Measurements from ENCODE around the gene PCNX2.
"Not testable (repeated sequence)": the region's sequence is repeated elsewhere in the genome, so short reads cannot be mapped to it uniquely, and the experiment has no call there.

Gene PCNX2

GRCh38 chr1:233089251-233089650 is 206.3 kb downstream of the PCNX2 start:
- no peak for TF ChIP-seq YY1 (IDR thresholded peaks at IDR 0.05; ENCODE audit: insufficient read depth, insufficient read length)
- Histone ChIP-seq H3K27me3 (ENCODE audit: insufficient read depth, insufficient read length) (no peaks in the 10 kb centered on the region), H3K4me3 (ENCODE audit: insufficient read length, low read depth) (no peak overlapping the region), H3K9ac (ENCODE audit: insufficient read length, low read depth) (no peak overlapping the region), H3K36me3 (ENCODE audit: insufficient read depth, insufficient read length, low read length) (peaks cover 11% of the 10 kb centered on the region), H3K9me3 (ENCODE audit: insufficient read depth, low read length) (no peaks in the 10 kb centered on the region), H3K4me1 (ENCODE audit: insufficient read depth, insufficient read length) (no peaks in the 10 kb centered on the region)
- no peak for DNase-seq (ENCODE audit: low read depth, low spot score)

GRCh38 chr1:233088613-233089012 is 206.9 kb downstream of the PCNX2 start:
- H3K4me3 ChIP-seq (ENCODE audit: insufficient read length, low read depth): no peak overlapping the region
- no peaks in the 10 kb centered on the region for H3K9me3 ChIP-seq (ENCODE audit: insufficient read depth, low read length)
- H3K36me3 ChIP-seq (ENCODE audit: insufficient read depth, insufficient read length, low read length): peaks cover 11% of the 10 kb centered on the region
- H3K9ac ChIP-seq (ENCODE audit: insufficient read length, low read depth): no peak overlapping the region
- TF ChIP-seq SUZ12 (IDR thresholded peaks at IDR 0.05; ENCODE audit: extremely low read depth, insufficient read depth, insufficient read length) (no peak), ZNF274 (IDR thresholded peaks at IDR 0.05; ENCODE audit: low read depth, low read length) (no peak), YY1 (IDR thresholded peaks at IDR 0.05; ENCODE audit: insufficient read depth, insufficient read length) (no peak)
- no peak for DNase-seq (ENCODE audit: low read depth, low spot score)
- H3K27me3 ChIP-seq (ENCODE audit: insufficient read depth, insufficient read length): no peaks in the 10 kb centered on the region
- H3K4me1 ChIP-seq (ENCODE audit: insufficient read depth, insufficient read length): no peaks in the 10 kb centered on the region

DNA sequence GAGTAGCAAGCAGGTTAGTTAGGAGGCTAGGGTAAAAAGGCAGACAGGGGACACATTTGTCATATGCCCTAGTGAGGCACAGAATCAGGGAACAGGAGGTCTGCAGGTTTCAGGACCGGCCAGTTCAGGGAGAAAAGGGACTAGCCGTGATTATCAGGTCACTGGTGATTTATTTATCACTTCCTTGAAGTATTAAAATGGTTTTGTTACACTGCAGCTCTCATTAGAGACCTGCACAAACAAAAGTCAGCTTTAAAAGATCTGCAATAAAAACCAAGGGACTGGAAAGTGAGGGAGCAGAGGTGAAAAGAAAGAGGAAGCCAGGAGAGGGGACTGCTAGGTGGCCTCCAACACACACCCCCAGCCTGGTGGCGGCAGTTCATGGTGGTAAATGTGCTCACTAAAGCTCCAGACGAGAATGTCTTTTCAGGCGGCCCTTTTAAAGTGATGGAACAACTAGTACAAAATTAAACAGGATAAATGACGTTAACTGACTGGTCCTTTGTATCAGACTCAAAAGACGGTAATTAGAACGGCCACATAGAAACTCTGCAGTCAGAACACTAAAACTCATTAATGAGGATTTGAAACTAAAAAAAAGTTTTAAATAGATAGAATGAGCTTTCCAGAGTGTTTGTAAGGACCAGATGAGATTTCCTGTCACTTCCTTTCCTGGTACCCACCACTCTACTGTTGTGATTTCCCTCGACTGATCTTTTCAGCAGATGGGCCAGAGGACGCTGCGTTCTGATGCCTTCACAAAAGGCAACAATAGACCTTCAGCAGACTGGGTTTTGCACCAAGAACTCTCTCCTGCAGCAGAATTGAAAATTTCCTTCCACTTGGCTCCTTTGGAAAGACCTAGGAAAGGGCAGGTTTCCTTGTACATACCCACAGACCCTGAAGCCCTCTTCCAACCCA is 208.3 kb downstream of the PCNX2 start:
- Histone ChIP-seq H3K36me3 (ENCODE audit: insufficient read depth, insufficient read length, low read length) (peaks cover 11% of the 10 kb centered on the region), H3K4me1 (ENCODE audit: insufficient read depth, insufficient read length) (no peaks in the 10 kb centered on the region), H3K9ac (ENCODE audit: insufficient read length, low read depth) (no peak overlapping the region), H3K9me3 (ENCODE audit: insufficient read depth, low read length) (no peaks in the 10 kb centered on the region), H3K27me3 (ENCODE audit: insufficient read depth, insufficient read length) (no peaks in the 10 kb centered on the region), H3K4me3 (ENCODE audit: insufficient read length, low read depth) (no peak overlapping the region)
- TF ChIP-seq SUZ12 (IDR thresholded peaks at IDR 0.05; ENCODE audit: extremely low read depth, insufficient read depth, insufficient read length): no peak
- TF ChIP-seq YY1 (IDR thresholded peaks at IDR 0.05; ENCODE audit: insufficient read depth, insufficient read length): no peak
- no peak for TF ChIP-seq ZNF274 (IDR thresholded peaks at IDR 0.05; ENCODE audit: low read depth, low read length)
- no peak for DNase-seq (ENCODE audit: low read depth, low spot score)

DNA sequence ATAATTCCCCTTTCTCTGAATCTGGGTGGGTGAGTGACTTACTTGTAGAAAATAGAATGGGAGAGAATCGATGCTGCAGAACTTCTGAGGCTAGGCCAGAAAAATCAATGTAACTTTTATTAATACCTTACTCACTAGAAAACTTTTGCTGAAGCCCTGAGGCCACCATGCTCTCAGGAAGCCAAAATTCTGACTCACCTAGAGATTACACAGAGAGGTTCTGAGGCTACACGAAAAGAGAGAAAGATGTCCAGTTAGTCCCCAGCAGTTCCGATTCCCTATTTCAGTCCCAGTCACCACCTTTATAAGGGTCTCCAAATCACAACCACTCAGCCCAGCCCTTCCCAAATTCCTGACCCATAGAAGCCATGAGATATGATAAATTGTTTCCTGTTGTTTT is 210.0 kb downstream of the PCNX2 start:
- Histone ChIP-seq H3K9me3 (ENCODE audit: insufficient read depth, low read length) (no peaks in the 10 kb centered on the region), H3K4me3 (ENCODE audit: insufficient read length, low read depth) (no peak overlapping the region), H3K9ac (ENCODE audit: insufficient read length, low read depth) (no peak overlapping the region), H3K36me3 (ENCODE audit: insufficient read depth, insufficient read length, low read length) (peaks cover 4% of the 10 kb centered on the region), H3K27me3 (ENCODE audit: insufficient read depth, insufficient read length) (no peaks in the 10 kb centered on the region), H3K4me1 (ENCODE audit: insufficient read depth, insufficient read length) (no peaks in the 10 kb centered on the region)
- TF ChIP-seq SUZ12 (IDR thresholded peaks at IDR 0.05; ENCODE audit: extremely low read depth, insufficient read depth, insufficient read length) (no peak), YY1 (IDR thresholded peaks at IDR 0.05; ENCODE audit: insufficient read depth, insufficient read length) (no peak), ZNF274 (IDR thresholded peaks at IDR 0.05; ENCODE audit: low read depth, low read length) (no peak)
- no peak for DNase-seq (ENCODE audit: low read depth, low spot score)

DNA sequence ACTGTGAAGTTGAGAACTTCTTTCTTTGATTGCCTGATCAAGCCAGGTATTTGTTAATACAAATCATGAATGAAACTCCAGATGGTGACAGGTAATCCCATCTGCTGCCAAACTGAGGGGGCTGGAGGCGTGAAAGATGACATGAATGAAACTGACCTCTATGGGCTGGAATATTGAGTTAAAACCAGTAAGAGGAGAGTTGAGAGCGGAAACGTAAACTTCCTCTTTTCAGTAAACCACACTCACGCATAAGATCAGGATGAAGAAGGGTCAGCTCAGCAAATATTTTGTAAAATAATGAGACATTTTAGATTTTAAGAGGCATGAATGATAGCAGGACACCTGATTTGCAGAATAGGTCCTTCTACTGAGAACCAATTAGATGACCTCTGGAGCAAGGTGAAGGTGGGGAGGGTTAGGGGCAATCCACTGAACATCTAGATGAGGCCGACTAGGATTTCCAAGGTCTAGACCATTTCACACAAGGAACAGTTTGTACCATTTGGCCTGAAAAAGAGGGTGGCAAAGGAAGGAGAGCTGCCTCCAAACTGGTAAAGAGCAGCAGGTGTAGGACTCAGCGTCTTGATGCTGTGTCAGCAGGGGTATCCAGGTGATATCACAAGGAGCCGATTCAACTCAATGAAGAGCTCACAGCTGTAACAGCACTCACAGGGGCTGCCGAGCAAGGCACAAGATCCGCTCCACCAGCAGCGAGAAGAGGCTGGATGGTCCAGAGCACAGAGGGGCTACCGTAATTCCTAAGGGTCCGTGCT is 212.6 kb downstream of the PCNX2 start:
- H3K9me3 ChIP-seq (ENCODE audit: insufficient read depth, low read length): no peaks in the 10 kb centered on the region
- TF ChIP-seq SUZ12 (IDR thresholded peaks at IDR 0.05; ENCODE audit: extremely low read depth, insufficient read depth, insufficient read length) (no peak), ZNF274 (IDR thresholded peaks at IDR 0.05; ENCODE audit: low read depth, low read length) (no peak), YY1 (IDR thresholded peaks at IDR 0.05; ENCODE audit: insufficient read depth, insufficient read length) (no peak)
- H3K36me3 ChIP-seq (ENCODE audit: insufficient read depth, insufficient read length, low read length): no peaks in the 10 kb centered on the region
- no peak for DNase-seq (ENCODE audit: low read depth, low spot score)
- H3K4me1 ChIP-seq (ENCODE audit: insufficient read depth, insufficient read length): peaks cover 4% of the 10 kb centered on the region
- no peak overlapping the region for H3K9ac ChIP-seq (ENCODE audit: insufficient read length, low read depth)
- H3K4me3 ChIP-seq (ENCODE audit: insufficient read length, low read depth): no peak overlapping the region
- no peaks in the 10 kb centered on the region for H3K27me3 ChIP-seq (ENCODE audit: insufficient read depth, insufficient read length)

GRCh38 chr1:233081735-233082134 is 213.8 kb downstream of the PCNX2 start:
- H3K4me1 ChIP-seq (ENCODE audit: insufficient read depth, insufficient read length): peaks cover 4% of the 10 kb centered on the region
- H3K9me3 ChIP-seq (ENCODE audit: insufficient read depth, low read length): no peaks in the 10 kb centered on the region
- no peaks in the 10 kb centered on the region for H3K36me3 ChIP-seq (ENCODE audit: insufficient read depth, insufficient read length, low read length)
- no peak for DNase-seq (ENCODE audit: low read depth, low spot score)
- no peak overlapping the region for H3K4me3 ChIP-seq (ENCODE audit: insufficient read length, low read depth)
- no peaks in the 10 kb centered on the region for H3K27me3 ChIP-seq (ENCODE audit: insufficient read depth, insufficient read length)
- H3K9ac ChIP-seq (ENCODE audit: insufficient read length, low read depth): no peak overlapping the region
- TF ChIP-seq SUZ12 (IDR thresholded peaks at IDR 0.05; ENCODE audit: extremely low read depth, insufficient read depth, insufficient read length) (no peak), YY1 (IDR thresholded peaks at IDR 0.05; ENCODE audit: insufficient read depth, insufficient read length) (no peak), ZNF274 (IDR thresholded peaks at IDR 0.05; ENCODE audit: low read depth, low read length) (no peak)

DNA sequence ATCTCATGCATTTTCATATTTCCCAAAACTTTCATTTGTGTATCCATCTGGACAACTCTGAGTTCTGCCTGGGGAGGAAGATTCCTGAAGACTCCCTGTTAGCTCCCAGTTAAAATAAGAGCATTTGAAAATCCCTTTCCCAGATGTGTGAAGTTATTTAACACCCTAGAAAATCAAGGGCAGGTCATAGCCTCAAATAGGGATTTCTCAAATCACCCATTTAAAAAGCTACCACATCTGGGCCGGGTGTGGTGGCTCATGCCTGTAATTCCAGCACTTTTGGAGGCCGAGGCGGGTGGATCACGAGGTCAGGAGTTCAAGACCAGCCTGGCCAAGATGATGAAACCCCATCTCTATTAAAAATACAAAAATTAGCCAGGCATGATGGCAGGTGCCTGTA is 214.7 kb downstream of the PCNX2 start:
- not testable (repeated sequence) for H3K36me3 ChIP-seq (ENCODE audit: insufficient read depth, insufficient read length, low read length); H3K9me3 ChIP-seq (ENCODE audit: insufficient read depth, low read length); H3K4me1 ChIP-seq (ENCODE audit: insufficient read depth, insufficient read length); H3K27me3 ChIP-seq (ENCODE audit: insufficient read depth, insufficient read length); H3K4me3 ChIP-seq (ENCODE audit: insufficient read length, low read depth); DNase-seq (ENCODE audit: low read depth, low spot score); H3K9ac ChIP-seq (ENCODE audit: insufficient read length, low read depth)
